H9 (cell line): ENCODE data around the gene DHRS13. TPM values are rescaled to one million over a fixed set of nuclear protein-coding genes. Genes with fewer than 3 reads are reported as not detected.

Source experiments
- DNase-seq: peaks from one replicate; pipeline ENCODE4 v3.0.0-alpha.2; 2017
- H2AFZ ChIP-seq: one replicate; pipeline ENCODE4 v1.6.1; 2013; ENCODE audit warnings: mild to moderate bottlenecking, low read length, control low read depth, moderate library complexity
- H2AK5ac ChIP-seq: 2 replicates; pipeline ENCODE4 v1.6.1; 2013; ENCODE audit warnings: low read length, control low read depth, mixed read lengths; ENCODE audit not compliant: insufficient read length
- H2BK120ac ChIP-seq: one replicate; pipeline ENCODE4 v1.6.1; 2013; ENCODE audit warnings: low read depth, mild to moderate bottlenecking, low read length, control low read depth, inconsistent platforms; ENCODE audit not compliant: poor library complexity, severe bottlenecking
- H2BK12ac ChIP-seq: 2 replicates; pipeline ENCODE4 v1.6.1; 2013; ENCODE audit warnings: low read length, control low read depth, mixed read lengths, low read depth; ENCODE audit not compliant: insufficient read length
- H2BK15ac ChIP-seq: 2 replicates; pipeline ENCODE4 v1.6.1; 2013; ENCODE audit warnings: low read depth, low read length, control low read depth
- H2BK20ac ChIP-seq: one replicate; pipeline ENCODE4 v1.6.1; 2013; ENCODE audit warnings: low read depth, mild to moderate bottlenecking, low read length, control low read depth, inconsistent platforms; ENCODE audit not compliant: poor library complexity, severe bottlenecking
- H2BK5ac ChIP-seq: 2 replicates; pipeline ENCODE4 v1.6.1; 2013; ENCODE audit warnings: low read length, control low read depth, mixed read lengths; ENCODE audit not compliant: insufficient read length
- H3K14ac ChIP-seq: 2 replicates; pipeline ENCODE4 v1.6.1; 2013; ENCODE audit warnings: low read length, control low read depth; ENCODE audit not compliant: insufficient read depth
- H3K18ac ChIP-seq: 2 replicates; pipeline ENCODE4 v1.6.1; 2013; ENCODE audit warnings: low read depth, mild to moderate bottlenecking, mixed read lengths, low read length, control low read depth; ENCODE audit not compliant: insufficient read length
- H3K23ac ChIP-seq: 2 replicates; pipeline ENCODE4 v1.6.1; 2013; ENCODE audit warnings: low read length, control low read depth, mixed read lengths, low read depth; ENCODE audit not compliant: insufficient read length
- H3K23me2 ChIP-seq: 2 replicates; pipeline ENCODE4 v1.6.1; 2013; ENCODE audit warnings: low read depth, mild to moderate bottlenecking, mixed read lengths, low read length, control low read depth; ENCODE audit not compliant: insufficient read length, poor library complexity, severe bottlenecking
- H3K27ac ChIP-seq: 2 replicates; pipeline ENCODE4 v1.5.1; 2013; ENCODE audit warnings: low read length, control low read depth, mixed read lengths, low read depth; ENCODE audit not compliant: insufficient read length
- H3K27me3 ChIP-seq: 2 replicates; pipeline ENCODE4 v1.6.1; 2013; ENCODE audit warnings: low read length, control low read depth, inconsistent platforms; ENCODE audit not compliant: insufficient read depth
- H3K4ac ChIP-seq: 2 replicates; pipeline ENCODE4 v1.6.1; 2013; ENCODE audit warnings: low read depth, mild to moderate bottlenecking, control low read depth, inconsistent platforms, low read length, moderate library complexity
- H3K4me1 ChIP-seq: 2 replicates; pipeline ENCODE4 v1.6.1; 2013; ENCODE audit warnings: low read length, control low read depth, inconsistent platforms; ENCODE audit not compliant: insufficient read depth
- H3K4me2 ChIP-seq: 2 replicates; pipeline ENCODE4 v1.6.1; 2013; ENCODE audit warnings: low read length, control low read depth, mixed read lengths; ENCODE audit not compliant: insufficient read length, insufficient read depth
- H3K56ac ChIP-seq: 2 replicates; pipeline ENCODE4 v1.6.1; 2013; ENCODE audit warnings: low read depth, mild to moderate bottlenecking, mixed read lengths, low read length, control low read depth; ENCODE audit not compliant: insufficient read length
- H3K79me1 ChIP-seq: 2 replicates; pipeline ENCODE4 v1.6.1; 2013; ENCODE audit warnings: low read depth, mild to moderate bottlenecking, moderate library complexity, low read length, control low read depth, inconsistent platforms; ENCODE audit not compliant: insufficient read depth, poor library complexity, severe bottlenecking
- H3K79me2 ChIP-seq: 2 replicates; pipeline ENCODE4 v1.6.1; 2013; ENCODE audit warnings: low read length, control low read depth, inconsistent platforms; ENCODE audit not compliant: insufficient read depth
- H3K9ac ChIP-seq: 2 replicates; pipeline ENCODE4 v1.6.1; 2013; ENCODE audit warnings: low read length, control low read depth, mixed read lengths; ENCODE audit not compliant: insufficient read length; ENCODE audit errors: extremely low read depth
- H3K9me3 ChIP-seq: one replicate; pipeline ENCODE4 v1.6.1; 2013; ENCODE audit warnings: low read depth, low read length, inconsistent platforms; ENCODE audit not compliant: control insufficient read depth
- H3T11ph ChIP-seq: one replicate; pipeline ENCODE4 v1.6.1; 2013; ENCODE audit warnings: mild to moderate bottlenecking, low read length, control low read depth, inconsistent platforms
- H4K20me1 ChIP-seq: one replicate; pipeline ENCODE4 v1.6.1; 2013; ENCODE audit not compliant: control insufficient read depth, insufficient read length, insufficient read depth
- H4K5ac ChIP-seq: 2 replicates; pipeline ENCODE4 v1.6.1; 2013; ENCODE audit warnings: low read depth, mild to moderate bottlenecking, mixed read lengths, low read length, control low read depth; ENCODE audit not compliant: insufficient read length
- H4K8ac ChIP-seq: replicated peaks from 2 replicates; pipeline ENCODE4 v1.6.1; 2013; ENCODE audit warnings: low read length, control low read depth, mixed read lengths, low read depth; ENCODE audit not compliant: insufficient read length
- H4K91ac ChIP-seq: 2 replicates; pipeline ENCODE4 v1.6.1; 2013; ENCODE audit warnings: low read depth, mild to moderate bottlenecking, moderate library complexity, mixed read lengths, low read length, control low read depth; ENCODE audit not compliant: insufficient read length
- H3K27ac Mint-ChIP-seq, 3 experiments: 2 replicates in 2 of 3; 3 replicates in 1 of 3; pipeline ENCODE4 v1.8.0; 2020 to 2021; ENCODE audit warnings: mixed read lengths in 3 of 3, mild to moderate bottlenecking in 1 of 3, moderate library complexity in 1 of 3
- H3K27me3 Mint-ChIP-seq: 2 replicates; pipeline ENCODE4 v1.8.0; 2021; ENCODE audit warnings: low read depth, mild to moderate bottlenecking, moderate library complexity, mixed read lengths
- H3K36me3 Mint-ChIP-seq, 3 experiments: 2 replicates in 2 of 3; 3 replicates in 1 of 3; pipeline ENCODE4 v1.8.0; 2020 to 2021; ENCODE audit warnings: low read depth in 3 of 3, mixed read lengths in 3 of 3; ENCODE audit not compliant: insufficient read depth in 1 of 3
- H3K4me1 Mint-ChIP-seq, 2 experiments: 2 replicates each; pipeline ENCODE4 v1.8.0; 2020; ENCODE audit warnings: mixed read lengths in 2 of 2
- H3K4me3 Mint-ChIP-seq, 2 experiments: 2 replicates in 1 of 2; 3 replicates in 1 of 2; pipeline ENCODE4 v1.8.0; 2020 to 2021; ENCODE audit warnings: mild to moderate bottlenecking in 2 of 2, mixed read lengths in 2 of 2, moderate library complexity in 1 of 2
- H3K9me3 Mint-ChIP-seq, 2 experiments: 2 replicates in 1 of 2; 3 replicates in 1 of 2; pipeline ENCODE4 v1.8.0; 2020; ENCODE audit warnings: mild to moderate bottlenecking in 2 of 2, mixed read lengths in 2 of 2, moderate library complexity in 1 of 2
- whole genome bisulfite sequencing: extraction: QIAGEN DNeasy Blood & Tissue Kit; methylation state at CpG from one replicate; pipeline ENCODE4 v1.1.7; 2013; ENCODE audit warnings: missing lambda C conversion rate, low lambda C conversion rate, mixed read lengths; ENCODE audit not compliant: insufficient read length; ENCODE audit errors: extremely low coverage; 5-methylcytosine and 5-hydroxymethylcytosine counted together
- total RNA-seq: library from RNA; stranded (reverse); gene quantifications from 2 replicates; pipeline ENCODE4 v1.2.1, GENCODE V29; 2021
- TF ChIP-seq, protein P1 (sequence below): fragments of 200-600 bp; sonication (generic); conservative IDR thresholded peaks from 3 replicates; pipeline ENCODE4 v1.8.0; 2021; ENCODE audit warnings: antibody characterized with exemption, mild to moderate bottlenecking

Gene DHRS13
- total RNA-seq, 1 experiment from 2014 or later: 29.6 TPM

DNA sequence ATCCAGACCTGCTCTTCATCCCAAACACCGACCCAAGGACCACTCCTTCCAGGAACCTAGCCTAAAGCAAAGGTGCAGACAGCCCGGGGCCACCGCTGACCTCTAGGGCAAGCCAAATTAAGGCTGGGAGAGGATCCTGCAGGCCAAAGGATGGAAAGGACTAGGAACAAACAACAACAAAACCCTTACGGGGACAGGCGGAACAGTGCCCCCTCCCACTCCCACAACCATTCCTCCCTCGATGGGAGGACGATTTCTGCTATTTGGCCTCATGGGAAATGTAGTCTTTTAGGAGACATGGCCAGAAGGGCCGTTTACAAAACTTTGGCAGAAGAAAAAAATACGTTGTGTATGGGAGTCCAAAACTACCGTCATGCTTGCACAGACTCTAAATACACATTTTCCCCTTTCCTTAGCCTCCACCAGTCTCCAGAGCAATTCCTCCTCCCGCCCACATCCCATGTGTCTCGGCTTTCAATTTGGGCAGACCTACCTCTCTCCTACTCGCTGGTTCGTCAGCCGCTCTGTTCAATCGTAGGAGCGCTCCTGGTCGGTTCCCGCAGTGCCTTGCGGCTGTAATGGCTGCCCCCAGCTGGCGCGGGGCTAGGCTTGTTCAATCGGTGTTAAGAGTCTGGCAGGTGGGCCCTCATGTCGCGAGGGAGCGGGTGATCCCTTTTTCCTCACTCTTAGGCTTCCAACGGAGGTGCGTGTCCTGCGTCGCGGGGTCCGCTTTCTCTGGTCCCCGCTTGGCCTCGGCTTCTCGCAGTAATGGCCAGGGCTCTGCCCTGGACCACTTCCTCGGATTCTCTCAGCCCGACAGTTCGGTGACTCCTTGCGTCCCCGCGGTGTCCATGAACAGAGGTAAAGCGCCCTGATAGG, 48.2 kb downstream of the DHRS13 start, which contains the start of gene ERAL1:
Gene ERAL1 (plus strand): TSS at position 560 of the 879 bp plus-strand sequence. CDS start 19 bp downstream, at position 579.
- Histone ChIP-seq H4K20me1 (no peaks in the 10 kb centered on the region), H3K79me1 (no peaks in the 10 kb centered on the region), H3K27me3 (no peaks in the 10 kb centered on the region), H3K14ac (peak within 1 kb of the TSS; percentile 86), H2BK12ac (peak within 1 kb of the TSS; percentile 47), H3K9me3 (no peaks in the 10 kb centered on the region), H2BK5ac (no peak within 1 kb of the TSS), H2AK5ac (no peak within 1 kb of the TSS), H3K79me2 (no peaks in the 10 kb centered on the region), H3K56ac (no peak within 1 kb of the TSS), H3K4ac (no peak within 1 kb of the TSS), H3K27ac (no peak within 1 kb of the TSS), H4K5ac (peak within 1 kb of the TSS; percentile 79), H3T11ph (no peak within 1 kb of the TSS), H2BK20ac (no peak within 1 kb of the TSS), H3K4me1 (no peaks in the 10 kb centered on the region; the same call in 1 of the 2 replicates), H3K18ac (peak within 1 kb of the TSS; percentile 84), H3K23ac (no peak within 1 kb of the TSS), H2BK15ac (no peak within 1 kb of the TSS), H3K23me2 (peaks cover 3% of the 10 kb centered on the region), H4K8ac (no peak within 1 kb of the TSS), H4K91ac (no peak within 1 kb of the TSS), H3K4me2 (peak within 1 kb of the TSS; percentile 57), H2AFZ (peak within 1 kb of the TSS; percentile 90), H2BK120ac (no peak within 1 kb of the TSS), H3K9ac (peak within 1 kb of the TSS; percentile 82)
- peak within 1 kb of the TSS; percentile 65 to 93 (median 72) for H3K27ac Mint-ChIP-seq
- H3K36me3 Mint-ChIP-seq: peaks cover 22 to 33% (median 30%) of the 10 kb centered on the region in 3 experiments
- H3K4me3 Mint-ChIP-seq: peak within 1 kb of the TSS; percentile 82 to 89
- no peaks in the 10 kb centered on the region for H3K9me3 Mint-ChIP-seq
- TF ChIP-seq, protein P1, sequence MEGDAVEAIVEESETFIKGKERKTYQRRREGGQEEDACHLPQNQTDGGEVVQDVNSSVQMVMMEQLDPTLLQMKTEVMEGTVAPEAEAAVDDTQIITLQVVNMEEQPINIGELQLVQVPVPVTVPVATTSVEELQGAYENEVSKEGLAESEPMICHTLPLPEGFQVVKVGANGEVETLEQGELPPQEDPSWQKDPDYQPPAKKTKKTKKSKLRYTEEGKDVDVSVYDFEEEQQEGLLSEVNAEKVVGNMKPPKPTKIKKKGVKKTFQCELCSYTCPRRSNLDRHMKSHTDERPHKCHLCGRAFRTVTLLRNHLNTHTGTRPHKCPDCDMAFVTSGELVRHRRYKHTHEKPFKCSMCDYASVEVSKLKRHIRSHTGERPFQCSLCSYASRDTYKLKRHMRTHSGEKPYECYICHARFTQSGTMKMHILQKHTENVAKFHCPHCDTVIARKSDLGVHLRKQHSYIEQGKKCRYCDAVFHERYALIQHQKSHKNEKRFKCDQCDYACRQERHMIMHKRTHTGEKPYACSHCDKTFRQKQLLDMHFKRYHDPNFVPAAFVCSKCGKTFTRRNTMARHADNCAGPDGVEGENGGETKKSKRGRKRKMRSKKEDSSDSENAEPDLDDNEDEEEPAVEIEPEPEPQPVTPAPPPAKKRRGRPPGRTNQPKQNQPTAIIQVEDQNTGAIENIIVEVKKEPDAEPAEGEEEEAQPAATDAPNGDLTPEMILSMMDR: no peak
- no peaks in the 10 kb centered on the region for H3K27me3 Mint-ChIP-seq
- H3K4me1 Mint-ChIP-seq: peaks cover 6 to 8% of the 10 kb centered on the region in 2 experiments
- DNase-seq: peak; percentile 94
- no CpG with 5 or more reads among the region's 42 CpGs for WGBS
